HCT116 (cell line): ENCODE measurements around the gene PLK5.

ENCODE experiments used
- EZH2 ChIP-seq: fragments of 200-600 bp; sonication (generic); IDR thresholded peaks from 2 replicates; pipeline ENCODE4 v1.6.1; 2017; ENCODE audit warnings: antibody characterized with exemption, mixed run types
- EZH2phosphoT487 ChIP-seq: fragments of 200-600 bp; IDR thresholded peaks from 2 replicates; pipeline ENCODE4 v1.6.1; 2018; ENCODE audit warnings: antibody characterized with exemption, borderline replicate concordance
- POLR2AphosphoS5 ChIP-seq: IDR thresholded peaks from 2 replicates; pipeline ENCODE4 v1.6.1; 2011; ENCODE audit warnings: mild to moderate bottlenecking, low read depth, low read length, moderate library complexity
- REST ChIP-seq: IDR thresholded peaks from 2 replicates; pipeline ENCODE4 v1.6.1; 2012; ENCODE audit warnings: low read depth
- TF ChIP-seq, protein P1 (sequence below), 3 experiments: fragments of 200-600 bp in 1 of 3; sonication (generic) in 1 of 3; IDR thresholded peaks in 2 of 3; conservative IDR thresholded peaks in 1 of 3; 2 replicates each; pipeline ENCODE4 v1.5.1; 2012 to 2017; ENCODE audit warnings: low read depth in 2 of 3, low read length in 2 of 3, antibody characterized with exemption in 1 of 3, borderline replicate concordance in 1 of 3, control low read depth in 1 of 3, mild to moderate bottlenecking in 1 of 3, mixed read lengths in 1 of 3, mixed run types in 1 of 3, moderate library complexity in 1 of 3; ENCODE audit not compliant: insufficient read depth in 1 of 3

DNA sequence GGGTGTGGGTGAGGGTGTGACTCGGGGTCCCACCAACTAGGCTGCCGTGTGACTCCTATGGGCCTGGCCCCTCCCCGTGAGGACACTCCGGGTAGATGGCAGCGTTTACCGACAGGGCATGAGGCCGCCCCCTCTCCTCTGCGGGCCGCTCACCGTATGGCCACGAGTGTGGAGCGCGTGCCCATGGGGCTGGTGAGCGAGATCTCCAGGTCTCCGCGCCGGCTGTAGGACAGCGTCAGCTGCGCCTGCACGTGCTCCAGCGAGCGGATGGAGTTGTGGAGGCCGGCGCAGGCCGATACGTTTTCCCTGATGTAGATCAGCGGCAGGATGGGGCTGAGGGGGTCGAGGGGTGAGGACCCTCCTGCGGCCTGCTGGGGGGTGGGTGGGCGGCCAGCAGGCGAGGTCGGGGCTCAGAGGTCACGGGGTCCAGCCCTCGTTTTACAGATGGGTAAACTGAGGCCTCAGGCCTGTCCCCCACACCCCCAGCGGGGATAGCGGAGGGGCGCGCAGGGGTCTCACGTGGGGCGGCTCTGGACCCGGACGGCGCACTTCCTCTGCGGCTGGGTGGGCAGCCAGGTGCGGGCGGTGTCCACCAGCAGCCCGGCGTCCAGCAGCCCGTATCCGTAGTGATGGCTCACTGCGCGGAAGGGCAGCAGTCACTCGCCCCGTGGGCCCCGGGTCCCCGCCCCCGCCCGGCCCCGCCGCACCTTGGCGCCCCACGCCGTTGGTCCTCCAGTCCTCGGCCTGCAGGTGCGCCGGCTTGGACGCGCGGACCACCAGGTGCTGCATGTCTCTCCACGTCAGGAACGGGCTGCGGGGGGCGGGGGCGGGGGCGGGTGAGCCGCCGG lies 40.5 kb upstream of the PLK5 start:
- TF ChIP-seq REST (no peak), POLR2AphosphoS5 (no peak), EZH2 (no peak), EZH2phosphoT487 (no peak)
- TF ChIP-seq, protein P1, sequence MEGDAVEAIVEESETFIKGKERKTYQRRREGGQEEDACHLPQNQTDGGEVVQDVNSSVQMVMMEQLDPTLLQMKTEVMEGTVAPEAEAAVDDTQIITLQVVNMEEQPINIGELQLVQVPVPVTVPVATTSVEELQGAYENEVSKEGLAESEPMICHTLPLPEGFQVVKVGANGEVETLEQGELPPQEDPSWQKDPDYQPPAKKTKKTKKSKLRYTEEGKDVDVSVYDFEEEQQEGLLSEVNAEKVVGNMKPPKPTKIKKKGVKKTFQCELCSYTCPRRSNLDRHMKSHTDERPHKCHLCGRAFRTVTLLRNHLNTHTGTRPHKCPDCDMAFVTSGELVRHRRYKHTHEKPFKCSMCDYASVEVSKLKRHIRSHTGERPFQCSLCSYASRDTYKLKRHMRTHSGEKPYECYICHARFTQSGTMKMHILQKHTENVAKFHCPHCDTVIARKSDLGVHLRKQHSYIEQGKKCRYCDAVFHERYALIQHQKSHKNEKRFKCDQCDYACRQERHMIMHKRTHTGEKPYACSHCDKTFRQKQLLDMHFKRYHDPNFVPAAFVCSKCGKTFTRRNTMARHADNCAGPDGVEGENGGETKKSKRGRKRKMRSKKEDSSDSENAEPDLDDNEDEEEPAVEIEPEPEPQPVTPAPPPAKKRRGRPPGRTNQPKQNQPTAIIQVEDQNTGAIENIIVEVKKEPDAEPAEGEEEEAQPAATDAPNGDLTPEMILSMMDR (IDR thresholded peaks at IDR 0.05 in 2 of 3, conservative IDR thresholded peaks at IDR 0.05 in 1 of 3; ENCODE audit: borderline replicate concordance in 1 of 3, insufficient read depth in 1 of 3, low read depth in 2 of 3, low read length in 2 of 3): no peak
